ES-I3 (cell line): ENCODE data around the gene FBXO22.
A peak's percentile ranks its signal among the peaks of the same experiment; 100 is the strongest.
"Not testable (repeated sequence)": the region's sequence is repeated elsewhere in the genome, so short reads cannot be mapped to it uniquely, and the experiment has no call there.

Source experiments
- H3K36me3 ChIP-seq: 2 replicates; pipeline ENCODE4 v1.6.1; 2013; ENCODE audit warnings: mild to moderate bottlenecking, low read length, control low read depth, moderate library complexity; ENCODE audit not compliant: insufficient read depth
- H3K4me1 ChIP-seq: 2 replicates; pipeline ENCODE4 v1.6.1; 2013; ENCODE audit warnings: mild to moderate bottlenecking, control low read depth, low read length; ENCODE audit not compliant: insufficient read depth
- H3K9ac ChIP-seq: 2 replicates; pipeline ENCODE4 v1.6.1; 2013; ENCODE audit warnings: low read depth, mild to moderate bottlenecking, low read length, moderate library complexity
- H3K9me3 ChIP-seq: 2 replicates; pipeline ENCODE4 v1.6.1; 2013; ENCODE audit warnings: mild to moderate bottlenecking, low read length, moderate library complexity; ENCODE audit not compliant: control insufficient read depth, insufficient read depth

Gene FBXO22

DNA sequence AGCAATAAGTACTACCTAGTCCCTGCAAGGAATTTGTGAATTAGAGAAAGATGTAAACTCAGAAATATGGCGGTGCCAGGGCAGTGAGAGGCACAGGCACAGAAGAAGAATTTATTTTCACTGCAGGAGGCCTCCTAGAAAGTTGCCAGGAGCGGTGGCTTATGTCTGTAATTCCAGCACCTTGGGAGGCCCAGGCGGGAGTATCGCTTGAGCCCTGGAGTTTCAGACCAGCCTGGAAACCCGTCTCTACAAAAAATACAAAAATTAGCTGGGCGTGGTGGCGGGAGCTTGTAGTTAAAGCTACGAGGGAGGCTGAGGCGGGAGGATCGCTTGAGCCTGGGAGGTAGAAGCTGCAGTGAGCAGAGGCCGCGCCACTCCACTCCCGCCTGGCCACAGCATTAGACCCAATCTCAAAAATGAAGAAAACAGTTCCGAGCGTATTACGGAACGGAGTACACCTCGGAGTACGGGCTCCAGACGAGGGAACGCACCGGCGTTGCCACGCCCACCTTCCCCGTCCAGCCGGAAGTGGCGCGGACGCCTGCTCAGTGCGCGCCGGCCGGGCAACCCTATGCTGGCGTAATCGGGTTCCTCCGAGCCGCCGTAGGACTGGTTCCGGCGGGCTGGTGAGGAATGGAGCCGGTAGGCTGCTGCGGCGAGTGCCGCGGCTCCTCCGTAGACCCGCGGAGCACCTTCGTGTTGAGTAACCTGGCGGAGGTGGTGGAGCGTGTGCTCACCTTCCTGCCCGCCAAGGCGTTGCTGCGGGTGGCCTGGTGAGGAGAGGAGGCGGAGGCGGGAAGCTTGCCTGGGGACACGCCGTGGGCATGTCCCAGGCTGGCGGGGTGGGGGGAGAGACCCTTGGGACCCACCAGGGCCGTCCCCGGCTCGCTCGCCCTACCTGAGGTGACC, at the start of gene FBXO22:
FBXO22 (plus strand) TSS at position 548 of the 909 bp plus-strand sequence; CDS start at position 634, 86 bp downstream.
- Histone ChIP-seq H3K9me3 (no peaks in the 10 kb centered on the region), H3K36me3 (peaks cover 18% of the 10 kb centered on the region), H3K9ac (peak within 1 kb of the TSS; percentile 100), H3K4me1 (peaks cover 20% of the 10 kb centered on the region)

DNA sequence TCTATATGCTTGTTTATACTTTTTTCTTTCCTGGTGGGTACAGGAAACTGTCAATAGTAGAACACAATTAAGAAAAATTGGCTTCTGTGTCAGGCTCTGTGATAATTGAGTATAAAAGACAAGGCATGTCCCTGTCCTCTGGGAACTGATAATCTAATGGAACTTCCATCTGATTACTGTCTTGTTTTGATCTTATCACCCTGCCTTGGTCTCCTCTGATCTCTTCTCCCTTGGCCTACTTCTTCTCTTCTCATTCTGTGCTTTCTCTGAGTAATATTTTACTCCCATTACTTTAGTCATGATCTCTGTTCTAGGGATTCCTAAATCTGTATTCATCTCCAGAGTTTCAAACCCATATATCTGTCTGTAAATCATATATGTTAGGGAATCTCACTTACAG, 45.8 kb upstream of the FBXO22 start:
- Histone ChIP-seq H3K36me3 (no peaks in the 10 kb centered on the region), H3K9ac (no peak overlapping the region), H3K9me3 (no peaks in the 10 kb centered on the region), H3K4me1 (peaks cover 7% of the 10 kb centered on the region; the same call in 1 of the 2 replicates)

DNA sequence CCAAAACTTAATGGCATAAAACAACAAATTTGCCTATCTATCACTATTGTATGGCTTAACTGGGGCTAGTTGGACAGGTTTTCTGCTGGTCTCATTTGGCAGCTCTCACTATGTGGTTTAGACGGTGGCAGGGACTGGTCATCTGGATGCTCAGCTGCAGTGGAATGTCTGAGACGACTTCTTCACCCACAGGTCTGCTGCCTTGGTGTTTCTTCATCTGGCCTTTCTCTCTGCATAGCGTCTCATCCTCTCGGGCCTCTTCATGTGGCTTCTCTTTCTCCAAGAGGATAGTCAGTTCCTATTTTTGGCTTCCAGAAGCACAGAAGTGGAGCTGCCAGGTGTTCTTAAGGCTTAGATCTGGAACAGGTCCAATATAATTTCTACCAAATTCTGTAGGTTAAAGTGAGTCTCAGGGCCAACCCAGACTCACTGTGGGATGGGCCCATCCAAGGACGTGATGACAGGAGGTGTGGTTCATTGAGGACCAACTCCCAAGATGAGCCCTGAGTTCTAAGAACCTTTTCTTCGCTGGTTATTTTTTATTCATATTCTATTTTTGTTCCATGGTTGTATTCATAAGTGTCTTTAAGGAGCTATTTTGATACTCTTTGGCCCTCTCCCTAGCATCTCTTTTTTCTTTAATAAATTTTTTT, 41.8 kb upstream of the FBXO22 start:
- Histone ChIP-seq H3K36me3 (no peaks in the 10 kb centered on the region), H3K9me3 (no peaks in the 10 kb centered on the region), H3K9ac (no peak overlapping the region), H3K4me1 (peaks cover 13% of the 10 kb centered on the region)

DNA sequence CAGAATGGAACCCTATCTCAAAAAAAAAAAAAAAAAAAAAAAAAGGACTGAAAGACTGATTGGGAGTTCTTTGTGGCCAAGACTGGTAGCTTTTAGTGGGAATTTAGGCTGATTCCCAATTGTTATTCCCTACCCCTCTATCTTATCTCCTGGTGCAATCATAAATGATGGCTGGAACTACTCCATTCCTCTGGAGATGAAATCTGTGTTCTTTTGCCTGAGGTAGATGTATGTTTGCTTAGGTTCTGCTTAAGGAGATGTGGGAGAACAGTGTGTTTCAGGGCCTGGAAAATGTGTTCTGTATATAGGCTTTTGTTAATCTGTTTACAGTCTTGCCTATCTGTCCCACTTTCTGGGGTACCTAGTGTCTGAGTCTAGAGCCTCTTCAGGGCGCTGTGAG, 40.9 kb upstream of the FBXO22 start:
- H3K4me1 ChIP-seq: peaks cover 21% of the 10 kb centered on the region
- H3K9me3 ChIP-seq: no peaks in the 10 kb centered on the region
- no peak overlapping the region for H3K9ac ChIP-seq
- no peaks in the 10 kb centered on the region for H3K36me3 ChIP-seq

DNA sequence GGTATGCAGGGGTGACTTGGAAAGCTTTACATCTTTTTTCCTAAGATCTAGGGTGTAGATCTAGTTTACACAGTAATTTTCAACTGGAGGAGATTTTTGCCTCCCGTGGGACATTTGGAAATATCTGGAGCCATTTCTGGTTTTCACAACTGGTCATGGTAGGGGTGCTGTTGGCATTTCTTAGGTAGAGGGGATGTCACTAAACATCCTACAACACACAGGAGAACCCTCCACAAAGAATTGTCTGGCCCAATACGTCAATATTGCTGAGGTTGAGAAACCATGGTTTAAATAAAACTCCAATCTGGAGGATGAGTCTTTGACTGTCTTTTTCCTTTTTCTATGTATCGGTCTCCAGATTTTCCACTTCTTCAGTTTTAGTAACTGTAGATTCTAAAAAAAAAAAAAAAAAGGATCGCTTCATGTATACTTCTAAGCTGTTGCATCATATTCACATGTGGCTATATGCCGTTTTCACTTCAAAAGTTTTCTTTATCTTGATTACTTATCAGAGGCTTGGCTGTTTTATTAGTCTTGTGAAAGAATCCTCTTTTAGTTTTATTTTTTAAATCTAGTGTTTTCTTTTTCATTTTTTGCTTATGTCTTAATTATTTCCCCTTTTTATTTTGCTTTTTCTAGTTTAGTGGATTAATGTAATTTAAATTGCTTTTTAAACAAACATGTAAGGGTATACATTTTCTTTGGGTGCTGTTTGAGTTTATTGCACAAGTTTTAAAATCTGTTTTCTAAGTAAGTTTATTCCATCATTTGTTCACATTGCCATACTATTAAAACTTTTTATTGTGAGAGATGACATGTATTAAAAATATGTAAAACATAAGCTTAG, 39.2 kb upstream of the FBXO22 start:
- Histone ChIP-seq H3K4me1 (peaks cover 25% of the 10 kb centered on the region), H3K36me3 (peaks cover 2% of the 10 kb centered on the region; the same call in 1 of the 2 replicates), H3K9ac (no peak overlapping the region)

DNA sequence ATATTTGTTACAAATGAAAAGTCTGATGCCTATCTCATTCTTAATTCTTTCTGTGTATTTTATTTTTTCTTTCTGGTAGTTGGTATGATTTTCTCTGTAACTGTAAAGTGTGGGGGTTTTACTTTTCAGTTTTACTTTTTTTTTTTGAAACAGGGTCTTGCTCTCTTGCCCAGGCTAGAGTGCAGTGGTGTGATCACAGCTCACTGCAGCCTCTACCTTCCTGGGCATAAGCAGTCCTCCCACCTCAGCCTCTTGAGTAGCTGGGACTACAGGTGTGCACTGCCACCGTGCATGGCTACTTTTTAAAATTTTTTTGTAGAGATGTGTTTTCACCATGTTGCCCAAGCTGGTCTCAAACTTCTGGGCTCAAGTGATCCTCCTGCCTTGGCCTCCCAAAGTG, 37.6 kb upstream of the FBXO22 start:
- H3K9ac ChIP-seq, H3K36me3 ChIP-seq, H3K9me3 ChIP-seq: not testable (repeated sequence)
- peaks cover 36% of the 10 kb centered on the region for H3K4me1 ChIP-seq

More for the DNA sequence above, 39.2 kb upstream of the FBXO22 start:
- no peaks in the 10 kb centered on the region for H3K9me3 ChIP-seq

DNA sequence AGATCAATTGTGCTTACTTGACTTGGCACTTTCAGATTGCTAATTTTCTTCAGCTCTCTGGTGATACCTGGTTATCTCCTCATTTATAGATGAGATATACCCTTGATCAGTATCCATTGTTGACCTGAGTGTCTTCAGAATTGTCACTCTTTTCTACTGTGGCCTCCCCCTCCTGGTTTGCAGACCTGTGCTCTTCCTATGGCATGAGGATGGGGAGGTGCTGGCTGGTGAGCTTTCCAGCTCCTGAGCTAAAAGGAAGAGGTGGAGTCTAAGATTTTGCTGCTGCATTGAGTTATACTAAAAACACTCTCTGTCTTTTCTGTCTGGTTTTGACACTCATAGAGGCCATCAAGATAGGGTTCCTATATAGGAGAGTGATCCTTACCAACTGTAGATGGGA, 36.8 kb upstream of the FBXO22 start:
- no peak overlapping the region for H3K9ac ChIP-seq
- H3K36me3 ChIP-seq: peaks cover 4% of the 10 kb centered on the region; the same call in 1 of the 2 replicates
- H3K4me1 ChIP-seq: peaks cover 40% of the 10 kb centered on the region
- H3K9me3 ChIP-seq: no peaks in the 10 kb centered on the region

DNA sequence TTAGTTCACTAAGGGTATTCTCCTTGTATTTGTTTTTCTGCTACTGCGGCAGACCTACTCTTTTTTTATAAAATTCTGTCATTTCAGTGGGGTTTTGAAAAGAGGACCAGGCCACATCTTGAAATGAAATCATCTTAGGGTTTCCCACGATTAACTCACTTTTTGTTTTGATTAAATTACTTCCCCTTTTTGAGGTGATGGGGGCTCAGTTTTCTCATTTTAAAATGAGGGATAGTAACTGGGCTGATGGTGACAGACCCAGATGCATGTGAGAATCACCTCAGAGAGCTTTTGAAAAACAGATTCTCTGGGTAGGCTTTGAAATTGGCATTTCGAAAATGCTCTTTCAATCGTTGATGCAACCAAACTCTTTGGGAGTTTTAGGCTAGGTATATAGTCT, 36.2 kb upstream of the FBXO22 start:
- Histone ChIP-seq H3K36me3 (peaks cover 4% of the 10 kb centered on the region; the same call in 1 of the 2 replicates), H3K4me1 (peaks cover 46% of the 10 kb centered on the region), H3K9me3 (no peaks in the 10 kb centered on the region), H3K9ac (no peak overlapping the region)

DNA sequence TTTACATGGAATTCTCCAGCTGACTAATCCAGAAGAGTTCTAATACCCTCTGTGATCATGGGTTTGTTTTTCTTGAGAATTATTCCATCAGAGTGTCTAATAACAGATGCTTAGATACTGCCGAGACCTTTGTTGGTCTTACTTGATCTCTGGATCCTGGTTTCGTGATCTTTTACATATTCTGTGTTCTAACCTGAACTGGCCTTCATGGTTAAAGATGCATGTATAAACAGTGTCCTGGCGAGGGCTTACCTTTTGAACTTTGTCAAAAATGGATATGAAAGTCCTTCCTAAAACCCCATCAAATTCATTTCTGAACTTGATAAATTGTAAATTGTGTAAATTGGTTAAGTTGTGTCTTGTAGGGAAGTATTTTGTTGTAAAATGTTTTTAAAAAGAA, 35.7 kb upstream of the FBXO22 start:
- no peaks in the 10 kb centered on the region for H3K9me3 ChIP-seq

DNA sequence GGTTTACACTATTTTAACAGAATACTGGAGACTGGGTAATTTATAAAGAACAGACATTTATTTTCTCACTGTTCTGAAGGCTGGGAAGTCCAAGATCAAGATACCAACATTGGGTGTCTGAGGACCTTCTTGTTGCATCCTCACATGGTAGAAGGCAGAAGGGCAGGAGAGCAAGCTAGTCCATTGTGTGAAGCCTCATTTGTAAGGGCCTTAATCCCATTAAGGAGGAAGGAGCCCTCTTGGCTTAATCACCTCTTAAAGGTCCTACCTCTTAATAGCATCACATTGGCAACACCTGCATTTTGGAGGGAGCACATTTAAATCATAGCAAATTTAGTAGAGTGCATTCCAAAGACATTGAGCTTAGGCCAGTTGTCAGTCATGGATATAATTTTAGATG, 34.2 kb upstream of the FBXO22 start:
- H3K9me3 ChIP-seq: no peaks in the 10 kb centered on the region
- peaks cover 48% of the 10 kb centered on the region for H3K4me1 ChIP-seq
- no peak overlapping the region for H3K9ac ChIP-seq
- peaks cover 8% of the 10 kb centered on the region for H3K36me3 ChIP-seq

More for the DNA sequence above, 35.7 kb upstream of the FBXO22 start:
- H3K9ac ChIP-seq: no peak overlapping the region
- peaks cover 4% of the 10 kb centered on the region; the same call in 1 of the 2 replicates for H3K36me3 ChIP-seq
- H3K4me1 ChIP-seq: peaks cover 45% of the 10 kb centered on the region

DNA sequence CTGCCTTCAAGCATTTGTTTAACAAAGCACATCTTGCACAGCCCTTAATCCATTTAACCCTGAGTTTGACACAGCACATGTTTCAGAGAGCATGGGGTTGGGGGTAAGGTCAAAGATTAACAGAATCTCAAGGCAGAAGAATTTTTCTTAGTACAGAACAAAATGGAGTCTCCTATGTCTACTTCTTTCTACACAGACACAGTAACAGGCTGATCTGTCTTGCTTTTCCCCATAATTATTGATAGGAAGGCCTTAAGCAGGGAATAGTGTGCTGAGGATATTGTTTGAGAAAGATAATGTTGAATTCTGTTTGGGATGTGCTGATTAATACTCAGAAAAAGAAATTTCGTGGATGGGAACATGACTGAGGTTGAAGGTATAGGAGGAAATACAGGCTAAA, 32.1 kb upstream of the FBXO22 start:
- H3K4me1 ChIP-seq: peaks cover 47% of the 10 kb centered on the region
- H3K9me3 ChIP-seq, H3K9ac ChIP-seq, H3K36me3 ChIP-seq: not testable (repeated sequence)

DNA sequence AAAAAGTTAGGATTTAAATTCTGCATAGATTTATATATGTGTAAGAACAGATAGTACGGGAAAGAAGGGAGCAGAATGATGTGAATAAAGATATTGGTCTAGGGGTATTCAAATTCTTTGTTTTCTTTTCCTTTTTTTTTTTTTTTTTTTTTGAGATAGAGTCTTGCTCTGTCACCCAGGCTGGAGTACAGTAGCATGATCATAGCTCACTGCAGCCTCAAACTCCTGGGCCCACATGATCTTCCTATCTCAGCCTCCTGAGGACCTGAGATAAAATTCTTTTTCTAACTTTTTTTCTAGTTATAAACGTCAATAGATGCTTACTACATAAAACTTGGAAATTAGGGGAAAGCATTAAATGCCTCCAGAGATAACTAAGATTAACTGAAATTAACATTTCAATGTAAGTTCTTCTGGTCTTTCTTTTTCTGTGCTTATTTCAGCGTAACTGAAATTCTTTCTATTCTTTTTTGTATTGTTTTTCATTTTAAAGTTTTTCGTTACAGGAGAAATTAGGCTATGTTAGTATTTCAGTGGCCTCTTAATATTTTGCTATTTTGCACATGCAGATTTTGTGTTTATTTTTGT, 31.2 kb upstream of the FBXO22 start:
- Histone ChIP-seq H3K9me3 (no peaks in the 10 kb centered on the region), H3K4me1 (peaks cover 38% of the 10 kb centered on the region), H3K9ac (no peak overlapping the region), H3K36me3 (peaks cover 8% of the 10 kb centered on the region)

DNA sequence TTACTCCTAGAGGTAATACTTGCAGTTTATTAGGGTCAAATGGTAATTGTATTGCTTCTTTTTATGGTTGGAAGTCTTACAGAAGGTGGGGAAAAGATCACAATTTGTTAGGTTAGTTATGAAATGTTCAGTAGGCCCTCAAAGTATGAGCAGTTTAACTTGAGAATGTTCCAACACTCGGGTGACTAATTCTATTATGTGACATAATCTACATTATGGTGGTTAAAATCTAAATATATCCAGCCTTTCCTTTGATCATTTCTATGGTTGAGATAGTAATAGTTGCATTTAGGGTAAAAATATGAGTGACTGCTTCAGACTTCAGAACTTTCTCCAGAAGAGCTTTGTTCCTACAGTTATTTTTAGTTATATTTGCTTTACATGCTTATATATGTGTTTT, 19.6 kb upstream of the FBXO22 start:
- peaks cover 11% of the 10 kb centered on the region for H3K36me3 ChIP-seq
- no peaks in the 10 kb centered on the region for H3K4me1 ChIP-seq
- H3K9ac ChIP-seq: no peak overlapping the region
- H3K9me3 ChIP-seq: no peaks in the 10 kb centered on the region

DNA sequence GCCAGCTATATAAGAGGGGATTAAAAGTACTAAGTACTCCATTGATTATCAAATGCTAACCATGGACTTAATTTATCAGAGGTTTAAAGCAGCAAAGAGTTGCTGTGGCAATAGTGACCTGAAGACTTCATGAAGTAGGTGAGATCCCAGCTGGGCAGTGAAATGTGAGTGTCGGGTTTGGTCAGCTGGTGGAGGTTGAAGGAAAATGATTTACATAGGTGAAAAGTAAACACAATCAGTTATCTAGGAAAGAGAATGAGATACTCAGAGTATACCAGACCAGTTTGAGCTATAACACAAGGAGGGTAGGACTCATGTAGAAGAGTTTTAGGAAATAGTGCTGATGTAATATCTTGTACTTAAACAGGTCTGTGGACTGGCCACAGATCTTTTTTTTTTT, 16.5 kb upstream of the FBXO22 start:
- Histone ChIP-seq H3K9me3 (no peaks in the 10 kb centered on the region), H3K4me1 (no peaks in the 10 kb centered on the region), H3K36me3 (peaks cover 7% of the 10 kb centered on the region; the same call in 1 of the 2 replicates), H3K9ac (no peak overlapping the region)
